GM12891 (cell line): ENCODE results near the gene LAMTOR4.
"Not testable (repeated sequence)": the region's sequence is repeated elsewhere in the genome, so short reads cannot be mapped to it uniquely, and the experiment has no call there.

Experiments used
- DNase-seq: peaks from one replicate; pipeline ENCODE4 v3.0.0; 2011; ENCODE audit warnings: low spot score; ENCODE audit not compliant: insufficient read length
- FAIRE-seq: peaks from 2 replicates; lab custom pipeline; 2011; peaks lifted over from hg19 to GRCh38; lab: Jason Lieb, UNC
- PAX5 ChIP-seq: IDR thresholded peaks from 2 replicates; pipeline ENCODE4 v1.6.1; 2011; ENCODE audit warnings: low read length, moderate library complexity, mild to moderate bottlenecking; ENCODE audit not compliant: insufficient read depth, severe bottlenecking
- POLR2A ChIP-seq: IDR thresholded peaks from 2 replicates; pipeline ENCODE4 v1.6.1; 2011; ENCODE audit warnings: low read depth, low read length, control low read depth
- POLR2AphosphoS5 ChIP-seq: IDR thresholded peaks from 2 replicates; pipeline ENCODE4 v1.6.1; 2011; ENCODE audit warnings: low read depth, low read length, control low read depth
- POU2F2 ChIP-seq: IDR thresholded peaks from 2 replicates; pipeline ENCODE4 v1.6.1; 2011; ENCODE audit warnings: low read depth, mild to moderate bottlenecking, control low read depth, low read length, moderate library complexity
- SPI1 ChIP-seq: IDR thresholded peaks from 2 replicates; pipeline ENCODE4 v1.6.1; 2011; ENCODE audit warnings: low read depth, low read length, control low read depth
- TAF1 ChIP-seq: IDR thresholded peaks from 2 replicates; pipeline ENCODE4 v1.6.1; 2011; ENCODE audit warnings: low read depth, low read length, control low read depth

The LAMTOR4 gene

GRCh38 chr7:100177045-100178001 lies 28.6 kb downstream of the LAMTOR4 start, which contains the start of the genes GPC2 and STAG3:
Gene GPC2, minus strand, starts transcription at chr7:100177381. Its CDS starts 182 bp downstream, at chr7:100177199.
Gene STAG3, plus strand, starts transcription at chr7:100177918. Its CDS starts 2,639 bp downstream, at chr7:100180557.
- FAIRE-seq: peak; percentile 96
- TF ChIP-seq POU2F2 (no peak), SPI1 (no peak), TAF1 (no peak), POLR2A (no peak), POLR2AphosphoS5 (no peak)
- peak; percentile 89 for DNase-seq

- not testable (repeated sequence) for FAIRE-seq, DNase-seq
Measured at GRCh38 chr7:100180084-100180483, 31.4 kb downstream of the LAMTOR4 start.

GRCh38 chr7:100182616-100183015 lies 33.9 kb downstream of the LAMTOR4 start:
- not testable (repeated sequence) for FAIRE-seq, DNase-seq

- not testable (repeated sequence) for DNase-seq, FAIRE-seq
Measured at GRCh38 chr7:100183090-100183489, 34.4 kb downstream of the LAMTOR4 start.

GRCh38 chr7:100185726-100186125 lies 37.0 kb downstream of the LAMTOR4 start:
- no peak for TF ChIP-seq SPI1
- TF ChIP-seq PAX5: no peak
- DNase-seq (no peak), FAIRE-seq (no peak)

- no peak for FAIRE-seq
- no peak for DNase-seq
- no peak for TF ChIP-seq PAX5
- TF ChIP-seq POU2F2: no peak
- TF ChIP-seq SPI1: no peak
- TF ChIP-seq POLR2A: no peak
- TF ChIP-seq TAF1: no peak
- no peak for TF ChIP-seq POLR2AphosphoS5
Measured at GRCh38 chr7:100189061-100189460, 40.3 kb downstream of the LAMTOR4 start.

- peak; percentile 59; the same call in 1 of the 2 replicates for TF ChIP-seq SPI1
- no peak for TF ChIP-seq POLR2A
- FAIRE-seq: peak; percentile 87
- DNase-seq: no peak
Measured at GRCh38 chr7:100190048-100190711, 41.5 kb downstream of the LAMTOR4 start.

- no peak for TF ChIP-seq SPI1
- no peak for TF ChIP-seq POU2F2
- TF ChIP-seq POLR2A: no peak
- TF ChIP-seq PAX5: no peak
- no peak for TF ChIP-seq TAF1
- TF ChIP-seq POLR2AphosphoS5: no peak
- peak; percentile 86 for FAIRE-seq
- DNase-seq: no peak
Measured at GRCh38 chr7:100191775-100192174, 43.1 kb downstream of the LAMTOR4 start.

- TF ChIP-seq PAX5: peak; percentile 64
- DNase-seq: not testable (repeated sequence)
- peak; percentile 60 for FAIRE-seq
Measured at GRCh38 chr7:100192281-100192862, 43.7 kb downstream of the LAMTOR4 start.

GRCh38 chr7:100192969-100193368 lies 44.3 kb downstream of the LAMTOR4 start:
- FAIRE-seq (no peak), DNase-seq (no peak)
- TF ChIP-seq POLR2A: no peak
- no peak for TF ChIP-seq SPI1
- no peak for TF ChIP-seq POLR2AphosphoS5
- TF ChIP-seq POU2F2: no peak
- no peak for TF ChIP-seq TAF1
- no peak for TF ChIP-seq PAX5

GRCh38 chr7:100195222-100195621 lies 46.5 kb downstream of the LAMTOR4 start:
- TF ChIP-seq PAX5: no peak
- TF ChIP-seq TAF1: no peak
- no peak for TF ChIP-seq POLR2AphosphoS5
- TF ChIP-seq POLR2A: no peak
- no peak for TF ChIP-seq POU2F2
- TF ChIP-seq SPI1: no peak
- DNase-seq (no peak), FAIRE-seq (no peak)
